ENCODE results near the gene CRY1. TPM values are rescaled to one million over a fixed set of nuclear protein-coding genes. Genes with fewer than 3 reads are reported as not detected.

The CRY1 gene
- total RNA-seq, 4 donors from 2014 or later, result 32.4 to 64.4 (median 47.6) TPM

GRCh38 chr12:106994579-106995220 lies 98.6 kb downstream of the CRY1 start:
- no peaks in the 10 kb centered on the region for H3K9me3 ChIP-seq
- no peak overlapping the region for H3K4me3 ChIP-seq
- H3K27me3 ChIP-seq, result no peaks in the 10 kb centered on the region
- H3K4me1 ChIP-seq, result no peaks in the 10 kb centered on the region
- peaks cover 0 to 30% (median 0%) of the 10 kb centered on the region in 3 donors for H3K36me3 ChIP-seq
- no peak overlapping the region for H3K27ac ChIP-seq
- no peak for DNase-seq
- no peak for TF ChIP-seq POLR2A (IDR thresholded peaks at IDR 0.05)
- no peak for TF ChIP-seq CTCF (IDR thresholded peaks at IDR 0.05)

- H3K27ac ChIP-seq, result peak overlapping the region in 2 of 4 donors; percentile 0 to 91
- DNase-seq, result no peak
- TF ChIP-seq POLR2A (IDR thresholded peaks at IDR 0.05) (no peak), CTCF (IDR thresholded peaks at IDR 0.05) (no peak)
- no peaks in the 10 kb centered on the region for H3K27me3 ChIP-seq
- no peak overlapping the region for H3K4me3 ChIP-seq
- H3K4me1 ChIP-seq, result peaks cover 0 to 22% (median 0%) of the 10 kb centered on the region in 4 donors
- no peaks in the 10 kb centered on the region for H3K9me3 ChIP-seq
- peaks cover 0 to 11% (median 0%) of the 10 kb centered on the region in 3 donors for H3K36me3 ChIP-seq
These were observed 105.5 kb downstream of the CRY1 start for GRCh38 chr12:106987846-106988245.

GRCh38 chr12:106986625-106987389 lies 106.5 kb downstream of the CRY1 start, which contains the start of gene MTERF2:
TSS of gene MTERF2 (minus strand) at chr12:106987146. CDS start at chr12:106978714, 8,432 bp downstream.
- H3K36me3 ChIP-seq, result peaks cover 0 to 11% (median 0%) of the 10 kb centered on the region in 3 donors
- peak; percentile 83 to 97 (median 95) for DNase-seq
- peak within 1 kb of the TSS; percentile 69 to 91 (median 84) for H3K27ac ChIP-seq
- TF ChIP-seq POLR2A (IDR thresholded peaks at IDR 0.05) (peak; percentile 25 to 77), CTCF (IDR thresholded peaks at IDR 0.05) (no peak)
- peaks cover 0 to 22% (median 0%) of the 10 kb centered on the region in 4 donors for H3K4me1 ChIP-seq
- H3K9me3 ChIP-seq, result no peaks in the 10 kb centered on the region
- peak within 1 kb of the TSS; percentile 54 to 91 (median 76) for H3K4me3 ChIP-seq
- H3K27me3 ChIP-seq, result no peaks in the 10 kb centered on the region

- Histone ChIP-seq H3K27ac (peak overlapping the region in 2 of 4 donors; percentile 69 to 91), H3K4me3 (peak overlapping the region; percentile 54 to 91 (median 76)), H3K36me3 (peaks cover 0 to 11% (median 0%) of the 10 kb centered on the region in 3 donors), H3K9me3 (no peaks in the 10 kb centered on the region), H3K27me3 (no peaks in the 10 kb centered on the region), H3K4me1 (peaks cover 0 to 22% (median 0%) of the 10 kb centered on the region in 4 donors)
- no peak for TF ChIP-seq CTCF (IDR thresholded peaks at IDR 0.05)
- TF ChIP-seq POLR2A (IDR thresholded peaks at IDR 0.05), result no peak
- no peak for DNase-seq
These were observed 107.2 kb downstream of the CRY1 start for GRCh38 chr12:106986135-106986534.

GRCh38 chr12:106985479-106985878 lies 107.9 kb downstream of the CRY1 start:
- Histone ChIP-seq H3K27me3 (no peaks in the 10 kb centered on the region), H3K36me3 (peaks cover 0 to 11% (median 0%) of the 10 kb centered on the region in 3 donors), H3K4me1 (peaks cover 0 to 22% (median 0%) of the 10 kb centered on the region in 4 donors), H3K9me3 (no peaks in the 10 kb centered on the region), H3K27ac (no peak overlapping the region), H3K4me3 (no peak overlapping the region)
- no peak for DNase-seq
- TF ChIP-seq CTCF (IDR thresholded peaks at IDR 0.05) (no peak), POLR2A (IDR thresholded peaks at IDR 0.05) (no peak)
